CD14-positive monocyte (primary cell): ENCODE data around the gene VAV1. TPM values are rescaled to one million over a fixed set of nuclear protein-coding genes. Genes with fewer than 3 reads are reported as not detected.

ENCODE experiments used
- DNase-seq, 3 donors: peaks; one replicate each; pipeline ENCODE4 v3.0.0-alpha.2; 2011 to 2022
- H2AFZ ChIP-seq: 2 replicates; pipeline ENCODE4 v1.6.0; 2012; ENCODE audit warnings: mild to moderate bottlenecking, low read depth, low read length, inconsistent platforms; ENCODE audit not compliant: insufficient read depth, poor library complexity, severe bottlenecking
- H3K27ac ChIP-seq, 2 donors: 1 replicate in 1 of 2; 2 replicates in 1 of 2; pipeline ENCODE4 v1.5.1; 2012 to 2013; ENCODE audit warnings: low read length in 2 of 2, control low read depth in 1 of 2, inconsistent platforms in 1 of 2, low read depth in 1 of 2, mild to moderate bottlenecking in 1 of 2
- H3K27me3 ChIP-seq, 2 donors: one replicate each; pipeline versions ENCODE4 v1.6.0 to v1.6.1; 2011 to 2013; ENCODE audit warnings: low read length in 2 of 2; ENCODE audit not compliant: control insufficient read depth in 2 of 2, insufficient read depth in 2 of 2
- H3K36me3 ChIP-seq, 2 donors: replicated peaks in 1 of 2; 1 replicate in 1 of 2; 2 replicates in 1 of 2; pipeline versions ENCODE4 v1.5.1 to v1.6.1; 2012 to 2013; ENCODE audit warnings: low read length in 2 of 2, control low read depth in 1 of 2, inconsistent platforms in 1 of 2, mild to moderate bottlenecking in 1 of 2; ENCODE audit not compliant: insufficient read depth in 2 of 2, control insufficient read depth in 1 of 2
- H3K4me1 ChIP-seq, 2 donors: 1 replicate in 1 of 2; 2 replicates in 1 of 2; pipeline versions ENCODE4 v1.5.1 to v1.6.1; 2012 to 2013; ENCODE audit warnings: low read length in 2 of 2, control low read depth in 1 of 2, inconsistent platforms in 1 of 2, mild to moderate bottlenecking in 1 of 2, moderate library complexity in 1 of 2; ENCODE audit not compliant: insufficient read depth in 2 of 2, control insufficient read depth in 1 of 2
- H3K4me2 ChIP-seq: replicated peaks from 2 replicates; pipeline ENCODE3; 2012; ENCODE audit warnings: low read length, moderate library complexity, mild to moderate bottlenecking; ENCODE audit not compliant: poor library complexity, severe bottlenecking; ENCODE audit errors: extremely low read depth
- H3K4me3 ChIP-seq, 3 experiments: fragments of 200-600 bp in 1 of 3; sonication (generic) in 1 of 3; replicated peaks in 1 of 3; 1 replicate in 2 of 3; 2 replicates in 1 of 3; pipeline ENCODE4 v1.5.1; 2011 to 2013; ENCODE audit warnings: low read length in 3 of 3, mild to moderate bottlenecking in 3 of 3, control low read depth in 2 of 3, low read depth in 2 of 3, inconsistent platforms in 1 of 3, moderate library complexity in 1 of 3
- H3K79me2 ChIP-seq: 2 replicates; pipeline ENCODE4 v1.6.0; 2012; ENCODE audit warnings: mild to moderate bottlenecking, control low read depth, inconsistent platforms, low read length, moderate library complexity; ENCODE audit not compliant: insufficient read depth
- H3K9ac ChIP-seq: 2 replicates; pipeline ENCODE4 v1.6.0; 2017; ENCODE audit warnings: low read length, mild to moderate bottlenecking; ENCODE audit not compliant: insufficient read depth, poor library complexity, severe bottlenecking
- H3K9me3 ChIP-seq, 2 donors: replicated peaks in 1 of 2; 1 replicate in 1 of 2; 2 replicates in 1 of 2; pipeline versions ENCODE4 v1.5.1 to v1.6.1; 2012 to 2013; ENCODE audit warnings: low read length in 2 of 2, control low read depth in 1 of 2; ENCODE audit not compliant: control insufficient read depth in 1 of 2, insufficient read depth in 1 of 2
- H4K20me1 ChIP-seq: 2 replicates; pipeline ENCODE4 v1.6.0; 2012; ENCODE audit warnings: mild to moderate bottlenecking, low read length, control low read depth, moderate library complexity; ENCODE audit not compliant: insufficient read depth
- H3K27ac Mint-ChIP-seq, 7 donors: one replicate each; pipeline ENCODE4 v1.8.0; 2020; ENCODE audit warnings: mild to moderate bottlenecking in 7 of 7, mixed read lengths in 7 of 7, moderate library complexity in 6 of 7, inconsistent platforms in 2 of 7
- H3K27me3 Mint-ChIP-seq, 3 donors: one replicate each; pipeline ENCODE4 v1.8.0; 2021 to 2022; ENCODE audit warnings: low read depth in 3 of 3, mild to moderate bottlenecking in 3 of 3, mixed read lengths in 3 of 3, moderate library complexity in 3 of 3, inconsistent platforms in 1 of 3
- H3K36me3 Mint-ChIP-seq, 2 donors: one replicate each; pipeline ENCODE4 v1.8.0; 2020; ENCODE audit warnings: mixed read lengths in 2 of 2, inconsistent platforms in 1 of 2, mild to moderate bottlenecking in 1 of 2
- H3K4me1 Mint-ChIP-seq: one replicate; pipeline ENCODE4 v1.8.0; 2020; ENCODE audit warnings: mild to moderate bottlenecking, mixed read lengths
- H3K4me3 Mint-ChIP-seq, 2 donors: one replicate each; pipeline ENCODE4 v1.8.0; 2020; ENCODE audit warnings: mild to moderate bottlenecking in 2 of 2, mixed read lengths in 2 of 2, moderate library complexity in 1 of 2
- H3K9me3 Mint-ChIP-seq, 7 donors: one replicate each; pipeline ENCODE4 v1.8.0; 2020 to 2022; ENCODE audit warnings: mixed read lengths in 7 of 7, mild to moderate bottlenecking in 6 of 7, moderate library complexity in 6 of 7, inconsistent platforms in 2 of 7
- WGBS: methylation state at CpG from one replicate; pipeline ENCODE4 v1.1.5; 2013; ENCODE audit warnings: missing lambda C conversion rate; ENCODE audit not compliant: insufficient coverage; 5-methylcytosine and 5-hydroxymethylcytosine counted together
- intact Hi-C, 2 donors: fragments of 100-400 bp; cut with micrococcal nuclease; formaldehyde crosslinking; loops; one replicate each; pipeline versions ENCODE4 v1.15.0 to v1.15.1; 2023
- polyA plus RNA-seq, 3 donors: library from polyadenylated mRNA; depleted of rRNA in 1 of 3; unstranded in 2 of 3; stranded (reverse) in 1 of 3; fragments of 300-500 nt in 2 of 3; fragments of >200 nt in 1 of 3; fragmentation: Illumina TruSeq in 2 of 3; gene quantifications; 1 replicate in 2 of 3; 2 replicates in 1 of 3; pipeline ENCODE4 v1.2.3, GENCODE V29; 2012 to 2021
- TF ChIP-seq, protein P1 (sequence below): fragments of 200-600 bp; IDR thresholded peaks from one replicate; pipeline ENCODE4 v1.8.0; 2022; ENCODE audit warnings: antibody characterized with exemption, mild to moderate bottlenecking

Gene VAV1
- polyA plus RNA-seq, 3 donors: 21.3 to 81.2 (median 30.2) TPM

DNA sequence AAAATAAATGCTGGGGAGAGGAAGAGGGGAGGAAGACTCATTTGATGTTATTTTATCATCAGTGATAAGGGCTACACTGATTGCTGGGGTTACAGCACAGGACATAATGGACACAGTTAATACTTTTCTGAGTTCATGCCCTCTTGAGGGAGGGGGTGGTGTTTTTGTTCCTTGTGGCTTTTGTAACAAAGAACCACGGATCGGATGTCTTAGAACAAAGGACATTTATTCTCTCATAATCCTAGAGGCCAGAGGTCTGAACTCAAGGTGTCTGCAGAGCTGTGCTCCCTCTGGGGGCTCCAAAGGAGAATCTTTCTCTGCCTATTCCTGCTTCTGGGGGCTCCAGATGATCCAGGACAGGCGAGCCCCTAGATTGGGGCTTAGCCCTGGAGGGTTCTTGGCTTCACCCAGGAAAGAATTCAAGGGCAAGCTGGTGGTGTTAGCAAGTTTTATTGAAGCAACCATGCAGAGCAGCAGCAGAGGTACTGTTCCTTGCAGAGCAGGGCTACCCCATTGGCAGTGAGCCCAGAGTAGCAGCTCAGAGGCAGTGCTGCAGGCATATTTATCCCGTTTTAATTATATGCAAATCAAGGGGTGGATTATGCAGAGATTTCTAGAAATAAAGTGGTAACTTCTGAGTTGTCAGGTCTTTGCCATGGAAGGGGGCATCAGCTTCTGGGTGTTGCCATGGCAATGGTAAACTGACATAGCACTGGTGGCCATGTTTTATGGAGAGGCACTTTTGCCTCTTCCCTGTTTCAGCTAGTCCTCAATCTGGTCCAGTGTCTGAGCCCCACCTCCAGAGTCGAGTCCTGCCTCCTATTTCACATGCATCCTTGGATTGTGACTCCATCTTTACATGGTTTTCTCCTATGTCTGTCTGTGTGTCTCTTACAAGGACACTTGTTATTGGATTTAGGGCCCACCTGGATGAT is 18.0 kb downstream of the VAV1 start:
- Histone ChIP-seq H3K4me3 (no peak overlapping the region), H3K9ac (no peak overlapping the region), H3K27me3 (no peaks in the 10 kb centered on the region), H3K36me3 (peaks cover 37 to 84% of the 10 kb centered on the region in 2 donors), H3K27ac (peak overlapping the region in 1 of 2 donors; percentile 38), H3K79me2 (peaks cover 99% of the 10 kb centered on the region), H3K9me3 (peaks cover 8 to 9% of the 10 kb centered on the region in 2 donors), H3K4me2 (no peak overlapping the region), H4K20me1 (peaks cover 99% of the 10 kb centered on the region), H3K4me1 (peaks cover 0 to under 1% of the 10 kb centered on the region in 2 donors), H2AFZ (no peak overlapping the region)
- intact Hi-C loops: no loop called here
- peaks cover 52 to 76% of the 10 kb centered on the region in 2 donors for H3K36me3 Mint-ChIP-seq
- WGBS: 77% methylated on average over 4 of the region's 5 CpGs
- no peak for DNase-seq
- H3K9me3 Mint-ChIP-seq: peaks cover 4 to 11% (median 7%) of the 10 kb centered on the region in 7 donors
- TF ChIP-seq, protein P1, sequence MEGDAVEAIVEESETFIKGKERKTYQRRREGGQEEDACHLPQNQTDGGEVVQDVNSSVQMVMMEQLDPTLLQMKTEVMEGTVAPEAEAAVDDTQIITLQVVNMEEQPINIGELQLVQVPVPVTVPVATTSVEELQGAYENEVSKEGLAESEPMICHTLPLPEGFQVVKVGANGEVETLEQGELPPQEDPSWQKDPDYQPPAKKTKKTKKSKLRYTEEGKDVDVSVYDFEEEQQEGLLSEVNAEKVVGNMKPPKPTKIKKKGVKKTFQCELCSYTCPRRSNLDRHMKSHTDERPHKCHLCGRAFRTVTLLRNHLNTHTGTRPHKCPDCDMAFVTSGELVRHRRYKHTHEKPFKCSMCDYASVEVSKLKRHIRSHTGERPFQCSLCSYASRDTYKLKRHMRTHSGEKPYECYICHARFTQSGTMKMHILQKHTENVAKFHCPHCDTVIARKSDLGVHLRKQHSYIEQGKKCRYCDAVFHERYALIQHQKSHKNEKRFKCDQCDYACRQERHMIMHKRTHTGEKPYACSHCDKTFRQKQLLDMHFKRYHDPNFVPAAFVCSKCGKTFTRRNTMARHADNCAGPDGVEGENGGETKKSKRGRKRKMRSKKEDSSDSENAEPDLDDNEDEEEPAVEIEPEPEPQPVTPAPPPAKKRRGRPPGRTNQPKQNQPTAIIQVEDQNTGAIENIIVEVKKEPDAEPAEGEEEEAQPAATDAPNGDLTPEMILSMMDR: no peak
- H3K4me1 Mint-ChIP-seq: peaks cover 24% of the 10 kb centered on the region
- H3K27me3 Mint-ChIP-seq: peaks cover 0 to 2% (median 0%) of the 10 kb centered on the region in 3 donors
- H3K4me3 Mint-ChIP-seq: no peak overlapping the region
- peak overlapping the region in 4 of 7 donors; percentile 30 to 81 (median 68) for H3K27ac Mint-ChIP-seq

DNA sequence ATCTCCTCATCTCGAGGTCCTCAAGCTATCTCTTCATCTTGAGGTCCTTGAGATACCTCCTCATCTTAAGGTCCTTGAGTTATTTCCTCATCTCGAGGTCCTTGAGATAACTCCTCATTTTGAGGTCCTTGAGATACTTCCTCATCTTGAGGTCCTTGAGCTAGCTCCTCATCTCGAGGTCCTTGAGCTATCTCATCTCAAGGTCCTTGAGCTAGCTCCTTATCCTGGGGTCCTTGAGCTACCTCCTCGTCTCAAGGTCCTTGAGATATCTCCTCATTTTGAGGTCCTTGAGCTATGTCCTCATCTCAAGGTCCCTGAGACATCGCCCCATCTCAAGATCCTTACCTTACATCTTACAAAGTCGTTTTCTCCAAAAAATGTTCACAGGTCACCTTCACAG is 18.7 kb downstream of the VAV1 start:
- 79% methylated on average over 6 of the region's 6 CpGs for WGBS
- H3K4me1 Mint-ChIP-seq: peaks cover 30% of the 10 kb centered on the region
- H3K4me3 Mint-ChIP-seq: no peak overlapping the region

More for the DNA sequence above, 18.7 kb downstream of the VAV1 start:
- Mint-ChIP-seq H3K9me3 (peaks cover 4 to 11% (median 7%) of the 10 kb centered on the region in 7 donors), H3K27me3 (peaks cover 0 to 2% (median 0%) of the 10 kb centered on the region in 3 donors), H3K36me3 (peaks cover 49 to 78% of the 10 kb centered on the region in 2 donors), H3K27ac (peak overlapping the region in 4 of 7 donors; percentile 14 to 89 (median 60))
- Histone ChIP-seq H3K79me2 (peaks cover 99% of the 10 kb centered on the region), H3K4me1 (peaks cover 4 to 8% of the 10 kb centered on the region in 2 donors), H3K9ac (no peak overlapping the region), H3K27me3 (no peaks in the 10 kb centered on the region), H3K27ac (peak overlapping the region in 1 of 2 donors; percentile 38), H3K4me3 (no peak overlapping the region), H3K36me3 (peaks cover 32 to 76% of the 10 kb centered on the region in 2 donors), H4K20me1 (peaks cover 99% of the 10 kb centered on the region), H3K9me3 (peaks cover 8 to 9% of the 10 kb centered on the region in 2 donors), H2AFZ (no peak overlapping the region), H3K4me2 (no peak overlapping the region)
- intact Hi-C loops: no loop called here
- DNase-seq: no peak
- TF ChIP-seq, protein P1: no peak
